Amniotic stem cell (primary cell): Measurements from ENCODE around the gene STRADA.
"Not testable (repeated sequence)": the region's sequence is repeated elsewhere in the genome, so short reads cannot be mapped to it uniquely, and the experiment has no call there.

Source experiments
- DNase-seq: peaks from one replicate; lab custom pipeline; 2025; lab: John Stamatoyannopoulos, UW

The STRADA gene

GRCh38 chr17:63754046-63754445 is 12.4 kb upstream of the STRADA start:
- no peak for DNase-seq

DNA sequence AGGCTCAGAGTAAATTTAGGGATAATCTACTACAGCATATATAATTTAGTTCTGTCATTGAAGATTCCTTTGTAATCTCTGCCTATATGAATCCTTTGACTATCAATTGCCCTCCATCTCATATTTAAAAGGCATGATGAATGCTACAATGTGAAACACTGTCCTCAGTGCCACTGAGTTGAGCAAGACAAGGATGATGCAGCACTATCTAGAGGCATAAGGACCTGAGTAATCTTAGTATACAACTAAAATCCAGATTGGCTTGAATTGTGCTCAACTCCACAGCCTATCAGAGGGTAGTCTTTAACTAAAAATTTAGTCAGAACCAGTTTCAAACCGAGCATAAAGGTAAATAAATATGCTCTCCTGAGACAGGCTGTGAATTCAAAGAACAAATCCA is 11.6 kb upstream of the STRADA start:
- DNase-seq = no peak

DNA sequence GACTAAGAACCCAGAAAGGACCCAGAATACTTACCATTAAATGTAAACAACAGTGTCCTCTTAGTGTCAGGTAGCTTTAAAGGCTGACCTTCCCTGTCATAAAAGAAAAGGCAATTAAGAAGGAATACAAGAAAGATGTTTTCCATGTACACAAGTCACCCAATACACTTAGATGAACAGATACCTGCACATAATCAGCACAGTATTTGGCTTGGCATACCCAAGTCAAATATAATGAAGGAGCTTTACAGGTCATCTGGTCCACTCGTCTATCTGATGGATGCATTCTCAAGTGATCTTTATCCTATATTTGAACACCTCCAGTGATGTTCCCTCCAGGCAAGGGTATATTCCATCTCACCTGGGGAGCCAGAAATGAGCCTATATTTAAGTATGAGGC is 11.1 kb upstream of the STRADA start:
- DNase-seq = no peak

DNA sequence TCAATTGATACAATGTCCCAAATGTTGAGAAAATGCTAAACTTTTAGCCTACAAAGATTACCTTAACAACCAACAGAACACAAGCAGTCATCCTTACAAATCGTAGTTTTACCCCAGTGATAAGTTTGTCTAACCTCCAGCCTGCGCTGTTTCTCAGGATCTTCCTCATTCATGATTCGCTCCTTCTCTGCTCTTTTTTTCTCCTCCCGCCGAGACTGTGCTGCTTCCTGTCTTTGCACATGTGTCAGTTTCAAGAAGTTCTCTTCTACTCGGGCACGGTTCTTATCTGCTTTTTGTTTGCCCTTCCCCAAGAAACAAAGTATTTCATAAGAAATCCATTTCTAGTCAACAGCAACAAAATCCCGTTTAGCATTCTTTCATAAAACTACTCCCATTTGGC is 10.2 kb upstream of the STRADA start:
- DNase-seq = no peak

GRCh38 chr17:63741143-63741407 is 524 bp downstream of the STRADA start:
- no peak for DNase-seq

DNA sequence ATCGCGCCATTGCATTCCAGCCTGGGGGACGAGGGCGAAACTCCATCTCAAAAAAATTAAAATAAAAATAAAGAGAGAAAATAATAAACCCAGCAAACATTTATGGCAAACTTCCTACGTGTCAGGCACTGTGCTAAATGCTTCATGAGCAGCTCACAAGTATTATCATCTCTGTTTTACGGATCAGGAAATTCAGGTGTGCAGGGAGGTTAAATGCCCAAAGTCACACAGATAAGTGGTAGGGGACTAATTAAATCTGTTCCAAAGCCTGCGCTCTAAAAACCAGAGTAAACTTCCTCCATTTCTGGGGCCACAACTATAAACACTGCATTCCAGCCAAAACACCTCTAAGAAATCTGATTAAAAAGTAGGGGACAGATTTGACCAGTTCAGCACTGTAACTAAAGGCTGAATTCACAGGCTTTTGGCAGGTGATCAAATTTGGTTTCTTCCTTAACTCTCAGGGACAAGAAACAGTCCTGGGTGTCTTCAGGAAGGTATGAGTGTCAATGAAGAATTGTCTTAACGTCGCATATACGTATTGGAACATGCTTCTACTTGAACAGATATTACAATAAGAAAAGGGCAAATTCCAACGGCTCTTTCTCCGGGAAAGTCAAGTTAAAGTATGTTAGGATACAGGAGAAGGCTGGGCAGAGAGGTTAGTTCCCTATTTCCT is 996 bp downstream of the STRADA start:
- no peak for DNase-seq

- DNase-seq = no peak
Measured at GRCh38 chr17:63735691-63736090, 5.9 kb downstream of the STRADA start.

GRCh38 chr17:63722403-63722802 is 19.2 kb downstream of the STRADA start:
- no peak for DNase-seq

- not testable (repeated sequence) for DNase-seq
Measured at GRCh38 chr17:63720194-63720593, 21.4 kb downstream of the STRADA start.

DNA sequence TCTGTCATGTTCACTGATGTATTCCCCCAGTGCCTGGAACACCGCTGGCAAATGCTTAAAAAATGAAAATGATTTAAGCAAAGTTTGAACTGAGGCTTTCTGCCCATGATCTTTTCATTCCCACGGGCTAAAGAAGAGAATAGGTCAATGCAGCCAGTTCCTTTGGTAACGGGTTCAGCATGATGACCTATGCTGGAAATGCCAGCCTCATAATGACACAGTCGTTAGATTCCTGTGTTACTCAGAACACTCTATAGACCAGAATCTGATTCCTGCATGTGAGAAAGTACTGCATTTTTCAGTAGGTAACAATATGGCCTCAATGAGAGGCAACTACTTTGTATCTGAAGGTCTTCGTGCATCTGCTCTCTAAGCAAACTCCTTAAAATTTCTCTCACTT is 22.6 kb downstream of the STRADA start:
- DNase-seq = no peak

GRCh38 chr17:63716426-63716825 is 25.2 kb downstream of the STRADA start:
- no peak for DNase-seq

- DNase-seq = no peak
Measured at GRCh38 chr17:63714550-63715277, 26.9 kb downstream of the STRADA start.

DNA sequence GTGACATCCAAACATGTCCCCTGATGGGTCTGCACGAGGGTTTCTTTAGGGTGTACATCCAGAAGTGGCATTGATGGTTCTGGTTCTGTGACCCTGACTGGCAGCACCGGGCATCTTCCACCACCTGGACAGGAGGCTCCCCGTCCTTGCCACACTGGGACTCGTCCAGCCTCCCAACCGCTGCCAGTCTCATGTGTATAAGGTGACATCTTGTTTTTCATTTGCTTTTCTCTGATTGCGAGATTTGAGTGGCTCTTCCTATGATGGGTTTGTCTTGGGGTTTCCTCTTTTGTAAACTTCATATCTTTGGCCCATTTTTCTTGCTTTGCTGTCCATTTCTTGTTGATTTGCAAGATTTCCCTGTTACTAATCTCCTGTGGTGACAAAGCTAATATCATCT is 32.5 kb downstream of the STRADA start:
- no peak for DNase-seq

GRCh38 chr17:63707151-63707550 is 34.4 kb downstream of the STRADA start:
- no peak for DNase-seq

GRCh38 chr17:63706336-63707082 is 35.1 kb downstream of the STRADA start:
- no peak for DNase-seq

DNA sequence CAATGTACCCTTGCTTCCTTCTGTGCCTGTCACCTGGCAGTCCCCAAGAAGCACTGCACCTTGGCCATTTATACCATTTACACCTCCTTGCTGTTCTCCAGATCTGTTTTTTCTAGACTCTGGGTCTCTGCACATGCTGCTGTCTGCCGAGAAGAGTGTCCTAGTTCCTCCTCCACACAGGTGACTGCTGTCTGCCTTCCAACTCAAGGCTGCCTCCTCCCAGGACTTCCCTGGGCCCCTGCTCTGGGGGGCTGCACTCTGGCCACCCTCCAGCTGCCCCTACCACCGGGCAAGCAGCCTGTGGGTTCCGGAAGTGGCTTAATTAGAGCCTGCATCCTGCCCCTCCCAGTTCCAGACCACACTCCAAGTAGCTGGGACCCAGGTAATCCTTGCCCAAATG is 35.9 kb downstream of the STRADA start:
- no peak for DNase-seq

DNA sequence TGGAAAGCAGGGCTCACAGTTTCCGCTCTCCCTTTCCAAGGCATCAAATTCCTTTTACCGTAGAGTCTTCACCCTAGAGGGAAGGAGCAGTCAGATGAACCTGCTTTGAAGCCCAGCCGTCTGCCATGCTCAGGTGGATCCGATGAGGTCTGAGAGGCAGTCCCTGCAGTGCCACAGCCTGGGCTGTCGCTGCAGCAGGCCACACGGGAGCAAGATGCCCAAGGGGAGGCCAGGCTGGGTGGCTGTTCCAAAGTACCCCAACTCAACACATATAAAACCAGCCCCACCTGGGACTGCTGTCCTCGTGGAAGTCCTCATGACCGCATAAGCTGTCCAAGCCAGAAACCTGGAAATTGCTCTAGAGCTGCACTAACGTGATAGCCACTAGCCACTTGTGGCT is 36.8 kb downstream of the STRADA start:
- no peak for DNase-seq

- DNase-seq = no peak
Measured at GRCh38 chr17:63704259-63704576, 37.4 kb downstream of the STRADA start.

- no peak for DNase-seq
Measured at GRCh38 chr17:63703556-63704258, 37.9 kb downstream of the STRADA start.

DNA sequence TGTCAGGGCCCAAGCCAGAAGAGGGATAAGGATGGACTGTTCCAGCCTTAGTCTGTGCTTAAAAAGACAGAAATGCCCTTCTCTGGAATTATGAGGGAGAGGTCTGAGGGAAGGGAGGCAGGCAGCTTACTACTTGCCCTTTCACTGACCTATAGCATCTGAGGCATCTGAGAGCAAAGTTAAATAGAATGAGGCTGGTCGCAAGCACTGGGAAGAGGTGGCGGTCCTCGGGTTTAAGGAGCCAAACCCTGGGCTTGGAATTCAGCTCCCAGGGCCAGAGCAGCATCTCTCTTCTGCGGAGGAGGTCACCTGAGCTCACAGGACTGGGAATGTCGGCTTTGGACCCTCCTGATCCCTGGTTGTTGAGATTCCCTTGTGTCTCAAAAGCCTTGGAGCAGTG is 38.6 kb downstream of the STRADA start:
- DNase-seq = no peak

GRCh38 chr17:63702721-63703015 is 38.9 kb downstream of the STRADA start:
- no peak for DNase-seq

DNA sequence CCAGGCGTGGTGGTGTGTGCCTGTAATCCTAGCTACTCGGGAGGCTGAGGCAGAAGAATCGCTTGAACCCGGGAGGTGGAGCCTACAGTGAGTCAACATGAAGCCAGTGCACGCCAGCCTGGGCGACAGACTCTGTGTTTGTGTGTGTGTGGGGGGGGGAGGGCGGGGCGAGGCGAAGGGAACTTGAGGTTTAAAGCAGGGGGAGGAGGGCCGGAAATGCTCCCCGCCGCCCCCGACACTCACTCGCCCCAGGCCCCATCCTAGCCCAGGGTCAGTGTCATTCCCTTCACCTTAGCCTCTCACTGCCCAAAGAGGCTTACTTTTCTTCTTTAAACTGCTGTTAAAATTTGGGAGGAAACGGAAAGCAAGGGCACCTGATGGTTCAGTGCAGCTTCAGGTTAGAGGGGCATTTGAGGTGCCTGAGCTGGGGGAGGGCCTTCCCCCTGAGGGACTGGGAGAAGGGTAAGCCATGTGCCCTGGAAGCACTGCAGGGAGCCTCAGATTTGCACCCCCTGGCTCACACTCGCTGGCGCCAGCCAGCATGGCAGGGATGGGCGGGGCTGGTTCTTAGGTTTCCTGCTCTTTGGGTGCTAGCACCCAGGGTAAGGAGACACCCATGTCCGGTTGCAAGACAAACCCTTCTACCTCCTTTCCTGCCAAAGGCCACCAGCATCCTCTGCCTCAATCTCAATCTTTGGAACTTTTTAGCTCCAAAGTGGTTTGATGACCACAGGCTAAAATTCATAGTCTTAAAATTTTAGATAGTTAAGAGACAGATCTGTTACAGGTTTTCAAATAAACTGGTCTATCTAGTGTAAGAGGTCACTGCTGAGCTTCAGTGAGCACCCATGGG is 39.5 kb downstream of the STRADA start:
- DNase-seq = no peak
